Measurements from ENCODE around the gene COQ8A.

DNA sequence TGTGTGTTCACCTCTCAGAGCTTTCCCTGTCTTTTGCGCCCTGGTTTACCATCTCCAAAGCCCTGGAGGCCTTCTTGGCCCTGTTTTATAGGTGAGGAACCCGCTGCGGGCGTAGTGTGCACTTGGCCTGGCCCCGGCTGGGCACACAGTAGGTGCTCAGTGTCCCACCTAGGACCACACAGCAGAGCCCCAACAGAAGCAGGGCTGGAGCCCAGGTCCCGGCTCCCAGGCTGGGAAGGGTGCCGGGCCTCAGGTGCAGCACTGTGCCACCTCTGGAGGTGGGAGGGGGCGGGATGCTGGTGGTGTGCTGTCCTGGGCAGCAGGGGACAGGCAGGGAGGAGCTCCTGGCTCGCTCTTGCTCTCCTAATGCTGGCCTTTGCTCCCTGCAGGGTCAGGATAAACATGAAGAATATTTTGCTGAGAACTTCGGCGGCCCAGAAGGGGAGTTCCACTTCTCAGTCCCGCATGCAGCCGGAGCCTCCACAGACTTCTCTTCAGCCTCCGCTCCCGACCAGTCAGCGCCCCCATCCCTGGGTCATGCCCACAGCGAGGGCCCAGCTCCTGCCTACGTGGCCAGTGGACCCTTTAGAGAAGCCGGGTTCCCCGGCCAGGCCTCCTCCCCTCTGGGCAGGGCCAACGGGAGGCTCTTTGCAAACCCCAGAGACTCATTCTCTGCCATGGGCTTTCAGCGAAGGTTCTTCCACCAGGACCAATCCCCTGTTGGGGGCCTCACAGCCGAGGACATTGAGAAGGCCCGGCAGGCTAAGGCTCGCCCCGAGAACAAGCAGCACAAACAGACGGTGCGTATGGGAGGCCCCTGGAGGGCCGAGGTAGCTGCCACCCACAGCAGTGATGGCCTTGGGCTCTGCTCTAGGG is 24.8 kb downstream of the COQ8A start:
- no peak for TF ChIP-seq CTCF (IDR thresholded peaks at IDR 0.05)
- no peak for TF ChIP-seq POLR2A (IDR thresholded peaks at IDR 0.05; ENCODE audit: low read depth)

Data from esophagus muscularis mucosa (tissue), 3 donors.